ENCODE measurements around the gene SRSF12.

The SRSF12 gene

DNA sequence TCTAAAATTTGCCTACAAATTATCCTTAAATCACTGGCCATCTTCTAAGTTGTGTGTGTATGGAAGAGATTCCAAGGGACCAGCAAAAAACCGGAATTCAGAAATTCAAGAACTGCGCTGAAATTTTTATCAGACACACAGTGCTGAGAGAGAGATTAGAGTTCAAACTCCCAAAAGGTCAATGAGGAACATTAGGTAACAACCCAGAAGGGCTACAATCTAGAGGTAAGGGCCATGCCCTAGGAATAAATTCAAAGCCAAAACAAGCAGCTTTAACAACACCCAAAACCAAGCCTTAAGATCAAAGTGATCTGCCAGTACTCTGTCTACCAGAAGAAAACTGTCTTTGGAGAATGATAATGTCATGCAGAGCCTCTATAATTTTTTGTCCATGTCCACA lies 17.8 kb downstream of the SRSF12 start:
- no peak overlapping the region for H3K9ac ChIP-seq (ENCODE audit: low read length)

DNA sequence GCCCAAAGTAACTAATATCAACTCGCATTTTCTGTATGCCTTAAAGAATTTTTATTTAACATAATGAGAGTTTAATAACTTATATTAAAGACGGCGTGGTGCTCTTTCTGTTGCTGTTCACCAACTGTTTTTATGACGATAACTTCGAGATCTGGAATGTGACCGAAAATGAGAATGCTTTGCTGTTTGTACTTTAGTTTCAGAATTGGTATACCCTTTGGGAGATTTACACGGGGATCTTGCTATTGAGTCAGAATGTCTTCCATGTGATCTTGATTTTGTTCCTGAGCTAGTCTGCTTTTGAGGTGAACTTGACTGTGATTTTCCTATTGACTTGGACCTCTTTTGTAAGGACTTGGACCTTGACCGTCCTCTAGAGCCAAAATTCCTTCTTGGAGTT lies 19.4 kb downstream of the SRSF12 start:
- no peaks in the 10 kb centered on the region for H3K9me2 ChIP-seq (replicated peaks; ENCODE audit: insufficient read depth, low read length)
- H3K4me2 ChIP-seq (ENCODE audit: low read depth, low read length, poor library complexity, severe bottlenecking) = no peak overlapping the region
- no peaks in the 10 kb centered on the region for H3K27me3 ChIP-seq (ENCODE audit: low read length)
- no peaks in the 10 kb centered on the region for H3K36me3 ChIP-seq (ENCODE audit: low read length)
- TF ChIP-seq, protein P1, sequence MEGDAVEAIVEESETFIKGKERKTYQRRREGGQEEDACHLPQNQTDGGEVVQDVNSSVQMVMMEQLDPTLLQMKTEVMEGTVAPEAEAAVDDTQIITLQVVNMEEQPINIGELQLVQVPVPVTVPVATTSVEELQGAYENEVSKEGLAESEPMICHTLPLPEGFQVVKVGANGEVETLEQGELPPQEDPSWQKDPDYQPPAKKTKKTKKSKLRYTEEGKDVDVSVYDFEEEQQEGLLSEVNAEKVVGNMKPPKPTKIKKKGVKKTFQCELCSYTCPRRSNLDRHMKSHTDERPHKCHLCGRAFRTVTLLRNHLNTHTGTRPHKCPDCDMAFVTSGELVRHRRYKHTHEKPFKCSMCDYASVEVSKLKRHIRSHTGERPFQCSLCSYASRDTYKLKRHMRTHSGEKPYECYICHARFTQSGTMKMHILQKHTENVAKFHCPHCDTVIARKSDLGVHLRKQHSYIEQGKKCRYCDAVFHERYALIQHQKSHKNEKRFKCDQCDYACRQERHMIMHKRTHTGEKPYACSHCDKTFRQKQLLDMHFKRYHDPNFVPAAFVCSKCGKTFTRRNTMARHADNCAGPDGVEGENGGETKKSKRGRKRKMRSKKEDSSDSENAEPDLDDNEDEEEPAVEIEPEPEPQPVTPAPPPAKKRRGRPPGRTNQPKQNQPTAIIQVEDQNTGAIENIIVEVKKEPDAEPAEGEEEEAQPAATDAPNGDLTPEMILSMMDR (IDR thresholded peaks at IDR 0.05; ENCODE audit: insufficient read depth, low read length, poor library complexity, severe bottlenecking) = no peak
- no peak for TF ChIP-seq EZH2phosphoT487 (conservative IDR thresholded peaks at IDR 0.05; ENCODE audit: low read length)
- no peak overlapping the region for H2AFZ ChIP-seq (ENCODE audit: low read depth, low read length, severe bottlenecking)
- H3K4me3 ChIP-seq (ENCODE audit: insufficient read depth, low read length, poor library complexity, severe bottlenecking) = no peak overlapping the region
- no peak overlapping the region for H3K9ac ChIP-seq (ENCODE audit: low read length)
- H4K20me1 ChIP-seq (ENCODE audit: low read depth, low read length) = no peaks in the 10 kb centered on the region
- no peaks in the 10 kb centered on the region for H3K79me2 ChIP-seq (ENCODE audit: insufficient read depth, low read length)
- H3F3A ChIP-seq (ENCODE audit: insufficient read depth) = no peaks in the 10 kb centered on the region
- H3K27ac ChIP-seq (ENCODE audit: low read depth, low read length) = no peak overlapping the region
- H3K9me3 ChIP-seq (ENCODE audit: insufficient read depth, low read length) = no peaks in the 10 kb centered on the region

More for the DNA sequence above, 17.8 kb downstream of the SRSF12 start:
- H3K27ac ChIP-seq (ENCODE audit: low read depth, low read length) = no peak overlapping the region
- no peaks in the 10 kb centered on the region for H3K27me3 ChIP-seq (ENCODE audit: low read length)
- no peak overlapping the region for H3K4me2 ChIP-seq (ENCODE audit: low read depth, low read length, poor library complexity, severe bottlenecking)
- H3K9me2 ChIP-seq (replicated peaks; ENCODE audit: insufficient read depth, low read length) = no peaks in the 10 kb centered on the region
- H4K20me1 ChIP-seq (ENCODE audit: low read depth, low read length) = no peaks in the 10 kb centered on the region
- H3K9me3 ChIP-seq (ENCODE audit: insufficient read depth, low read length) = no peaks in the 10 kb centered on the region
- no peaks in the 10 kb centered on the region for H3K79me2 ChIP-seq (ENCODE audit: insufficient read depth, low read length)
- no peaks in the 10 kb centered on the region for H3K36me3 ChIP-seq (ENCODE audit: low read length)
- no peaks in the 10 kb centered on the region for H3F3A ChIP-seq (ENCODE audit: insufficient read depth)
- TF ChIP-seq, protein P1 (IDR thresholded peaks at IDR 0.05; ENCODE audit: insufficient read depth, low read length, poor library complexity, severe bottlenecking) = no peak
- H2AFZ ChIP-seq (ENCODE audit: low read depth, low read length, severe bottlenecking) = no peak overlapping the region
- no peak overlapping the region for H3K4me3 ChIP-seq (ENCODE audit: insufficient read depth, low read length, poor library complexity, severe bottlenecking)

DNA sequence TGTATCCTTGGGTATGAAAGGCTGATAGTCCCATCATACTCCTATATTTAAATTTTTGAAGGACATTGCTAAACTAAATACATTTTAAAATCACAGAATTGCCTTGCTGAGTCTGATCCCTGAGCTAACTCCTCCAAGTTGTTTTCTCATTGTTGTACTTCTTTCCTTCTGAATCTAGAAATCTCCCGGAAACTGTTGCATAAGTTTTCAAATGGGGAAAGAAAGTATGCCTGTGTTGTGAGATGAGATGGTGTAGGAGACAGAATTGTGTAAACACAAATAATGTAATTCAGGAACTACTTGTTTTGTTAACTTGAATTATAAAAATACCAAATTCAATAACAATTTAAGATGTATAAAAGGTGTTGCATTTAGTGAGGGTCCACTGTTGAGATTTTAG lies 30.0 kb downstream of the SRSF12 start:
- Histone ChIP-seq H3K9me3 (ENCODE audit: insufficient read depth, low read length) (no peaks in the 10 kb centered on the region), H3K4me2 (ENCODE audit: low read depth, low read length, poor library complexity, severe bottlenecking) (no peak overlapping the region), H3K79me2 (ENCODE audit: insufficient read depth, low read length) (peaks cover 12% of the 10 kb centered on the region), H3K27me3 (ENCODE audit: low read length) (no peaks in the 10 kb centered on the region), H3K27ac (ENCODE audit: low read depth, low read length) (no peak overlapping the region), H3F3A (ENCODE audit: insufficient read depth) (peaks cover 2% of the 10 kb centered on the region; the same call in 1 of the 2 replicates), H3K4me3 (ENCODE audit: insufficient read depth, low read length, poor library complexity, severe bottlenecking) (no peak overlapping the region), H3K9me2 (replicated peaks; ENCODE audit: insufficient read depth, low read length) (no peaks in the 10 kb centered on the region), H4K20me1 (ENCODE audit: low read depth, low read length) (no peaks in the 10 kb centered on the region), H2AFZ (ENCODE audit: low read depth, low read length, severe bottlenecking) (no peak overlapping the region), H3K36me3 (ENCODE audit: low read length) (peaks cover 19% of the 10 kb centered on the region), H3K9ac (ENCODE audit: low read length) (no peak overlapping the region)
- TF ChIP-seq, protein P1 (IDR thresholded peaks at IDR 0.05; ENCODE audit: insufficient read depth, low read length, poor library complexity, severe bottlenecking) = no peak
- TF ChIP-seq EZH2phosphoT487 (conservative IDR thresholded peaks at IDR 0.05; ENCODE audit: low read length) = no peak

Measured in SU-DHL-6 (cell line).